Natural killer cell treated with Interleukin-12 subunit alpha and Interleukin-12 subunit beta and Interleukin-15 and Interleukin-18, amount 100 ng/mL, for 72 hours (primary cell): ENCODE measurements around the gene PHLDA1. TPM values are rescaled to one million over a fixed set of nuclear protein-coding genes. Genes with fewer than 3 reads are reported as not detected.
A peak's percentile ranks its signal among the peaks of the same experiment; 100 is the strongest.

Source experiments
- ATAC-seq, 2 donors: fragments of 150-1000 bp; cut with Tn5 transposase in 1 of 2; sonication (Bioruptor Pico), chemical (Tn5 transposase) in 1 of 2; 2 replicates each; pipeline ENCODE4 v1.10.0; 2021
- DNase-seq: peaks from one replicate; pipeline ENCODE4 v3.0.0; 2022; ENCODE audit warnings: low spot score
- H3K27ac Mint-ChIP-seq, 2 donors: 1 replicate in 1 of 2; 2 replicates in 1 of 2; pipeline ENCODE4 v1.8.0; 2022; ENCODE audit warnings: mixed read lengths in 2 of 2, mild to moderate bottlenecking in 1 of 2, moderate library complexity in 1 of 2
- H3K27me3 Mint-ChIP-seq, 2 donors: 1 replicate in 1 of 2; 2 replicates in 1 of 2; pipeline ENCODE4 v1.8.0; 2022; ENCODE audit warnings: mixed read lengths in 2 of 2
- H3K36me3 Mint-ChIP-seq: one replicate; pipeline ENCODE4 v1.8.0; 2022; ENCODE audit warnings: mixed read lengths
- H3K4me1 Mint-ChIP-seq, 2 donors: 1 replicate in 1 of 2; 2 replicates in 1 of 2; pipeline ENCODE4 v1.8.0; 2022; ENCODE audit warnings: low read depth in 2 of 2, mixed read lengths in 2 of 2, mild to moderate bottlenecking in 1 of 2
- H3K4me3 Mint-ChIP-seq: one replicate; pipeline ENCODE4 v1.8.0; 2022; ENCODE audit warnings: mixed read lengths
- H3K9me3 Mint-ChIP-seq: 2 replicates; pipeline ENCODE4 v1.8.0; 2022; ENCODE audit warnings: mixed read lengths
- total RNA-seq, 2 donors: library from RNA; stranded (reverse); gene quantifications; one replicate each; pipeline ENCODE4 v1.2.3, GENCODE V29; 2022

Gene PHLDA1
- 100 to 1,000 TPM in 1 of 2 donors, 10 to 100 TPM in 1; 62.0 to 153 TPM for total RNA-seq

- ATAC-seq (peak; percentile 87 to 88), DNase-seq (peak; percentile 99)
- Mint-ChIP-seq H3K4me3 (peak within 1 kb of the TSS; percentile 96), H3K9me3 (no peaks in the 10 kb centered on the region), H3K27me3 (no peaks in the 10 kb centered on the region), H3K27ac (peak within 1 kb of the TSS; percentile 99 to 100), H3K4me1 (peaks cover 36 to 65% of the 10 kb centered on the region in 2 donors), H3K36me3 (peaks cover 20% of the 10 kb centered on the region)
Measured at GRCh38 chr12:76031414-76032042, at the start of gene PHLDA1. TSS of gene PHLDA1 (minus strand) at chr12:76031776.

DNA sequence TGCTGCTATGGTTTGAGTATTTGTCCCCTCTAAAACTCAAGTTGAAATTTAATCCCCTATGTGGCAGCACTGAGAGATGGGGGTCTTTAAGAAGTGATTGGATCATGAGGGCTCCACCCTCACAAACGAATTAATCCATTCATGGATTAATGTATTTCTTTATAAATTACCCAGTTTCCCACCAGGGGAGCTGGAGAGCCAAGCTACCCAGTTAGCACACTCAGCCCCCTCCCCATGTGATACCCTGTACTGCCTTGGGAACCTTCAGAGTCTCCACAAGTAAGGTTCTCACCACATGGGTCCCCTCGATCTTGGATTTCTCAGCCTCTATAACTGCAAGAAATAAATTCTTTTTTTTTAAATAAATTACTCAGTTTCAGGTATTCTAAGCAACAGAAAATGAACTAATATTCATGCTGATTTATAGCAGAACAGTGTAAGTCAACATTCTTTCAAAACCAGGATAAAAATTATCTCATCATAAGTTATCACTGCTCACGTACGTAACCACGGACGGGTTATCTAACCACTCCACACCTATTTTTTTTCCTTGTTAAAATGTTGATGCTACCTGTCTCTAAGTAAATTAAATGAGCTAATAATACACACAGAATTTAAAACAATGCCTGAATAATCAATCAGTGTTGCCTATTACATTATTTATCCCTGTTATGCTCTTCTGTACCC, 49.3 kb upstream of the PHLDA1 start:
- peaks cover 44 to 53% of the 10 kb centered on the region in 2 donors for H3K4me1 Mint-ChIP-seq
- H3K4me3 Mint-ChIP-seq = peak overlapping the region; percentile 74
- no peak for ATAC-seq
- no peaks in the 10 kb centered on the region for H3K9me3 Mint-ChIP-seq
- H3K27ac Mint-ChIP-seq = no peak overlapping the region
- H3K36me3 Mint-ChIP-seq = peaks cover 28% of the 10 kb centered on the region
- no peak for DNase-seq
- no peaks in the 10 kb centered on the region for H3K27me3 Mint-ChIP-seq

GRCh38 chr12:76080017-76080728, 48.6 kb upstream of the PHLDA1 start:
- no peak for DNase-seq
- Mint-ChIP-seq H3K4me1 (peaks cover 38 to 47% of the 10 kb centered on the region in 2 donors), H3K27me3 (no peaks in the 10 kb centered on the region), H3K4me3 (no peak overlapping the region), H3K36me3 (peaks cover 28% of the 10 kb centered on the region), H3K27ac (no peak overlapping the region), H3K9me3 (no peaks in the 10 kb centered on the region)
- no peak for ATAC-seq

- ATAC-seq = no peak
- Mint-ChIP-seq H3K9me3 (no peaks in the 10 kb centered on the region), H3K36me3 (peaks cover 27% of the 10 kb centered on the region)
Measured at GRCh38 chr12:76078748-76079147, 47.2 kb upstream of the PHLDA1 start.

GRCh38 chr12:76075448-76075847, 43.9 kb upstream of the PHLDA1 start:
- no peaks in the 10 kb centered on the region for H3K9me3 Mint-ChIP-seq
- no peaks in the 10 kb centered on the region for H3K27me3 Mint-ChIP-seq
- no peak overlapping the region for H3K4me3 Mint-ChIP-seq
- H3K36me3 Mint-ChIP-seq = peaks cover 28% of the 10 kb centered on the region
- ATAC-seq = no peak
- no peak for DNase-seq
- peaks cover 37 to 45% of the 10 kb centered on the region in 2 donors for H3K4me1 Mint-ChIP-seq
- no peak overlapping the region for H3K27ac Mint-ChIP-seq

More at GRCh38 chr12:76078748-76079147, 47.2 kb upstream of the PHLDA1 start:
- Mint-ChIP-seq H3K27me3 (no peaks in the 10 kb centered on the region), H3K4me3 (no peak overlapping the region), H3K27ac (no peak overlapping the region), H3K4me1 (peaks cover 40 to 50% of the 10 kb centered on the region in 2 donors)
- no peak for DNase-seq

- DNase-seq = no peak
- peak in 1 of 2 donors; percentile 44 for ATAC-seq
- Mint-ChIP-seq H3K27ac (no peak overlapping the region), H3K4me3 (no peak overlapping the region), H3K9me3 (no peaks in the 10 kb centered on the region), H3K27me3 (no peaks in the 10 kb centered on the region), H3K36me3 (peaks cover 27% of the 10 kb centered on the region), H3K4me1 (peaks cover 35 to 43% of the 10 kb centered on the region in 2 donors)
Measured at GRCh38 chr12:76074701-76075336, 43.2 kb upstream of the PHLDA1 start.

DNA sequence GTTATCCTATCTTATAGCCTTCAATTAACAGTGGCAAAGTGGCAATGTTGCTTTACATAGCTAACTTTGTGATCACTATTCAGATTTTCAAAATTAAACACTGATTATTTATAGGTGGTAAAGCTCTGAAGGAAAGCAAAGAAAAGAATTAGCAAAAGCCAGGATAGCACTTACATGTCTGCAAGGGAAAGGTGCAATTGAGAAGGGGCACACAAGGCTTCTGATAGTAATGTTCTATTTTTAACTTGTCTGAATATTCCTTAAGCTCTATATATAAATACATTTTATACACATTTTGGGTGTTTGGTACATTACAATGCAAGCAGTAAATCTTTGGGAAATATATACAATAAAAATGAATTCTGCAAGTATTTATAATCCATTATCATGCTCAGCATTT, 42.0 kb upstream of the PHLDA1 start:
- H3K27ac Mint-ChIP-seq = peak overlapping the region in 1 of 2 donors; percentile 2

GRCh38 chr12:76072568-76072967, 41.0 kb upstream of the PHLDA1 start:
- no peaks in the 10 kb centered on the region for H3K9me3 Mint-ChIP-seq
- no peak for ATAC-seq
- H3K27ac Mint-ChIP-seq = no peak overlapping the region
- H3K4me1 Mint-ChIP-seq = peaks cover 25 to 41% of the 10 kb centered on the region in 2 donors
- peaks cover 35% of the 10 kb centered on the region for H3K36me3 Mint-ChIP-seq
- no peak overlapping the region for H3K4me3 Mint-ChIP-seq
- no peak for DNase-seq
- no peaks in the 10 kb centered on the region for H3K27me3 Mint-ChIP-seq

More for the DNA sequence above, 42.0 kb upstream of the PHLDA1 start:
- no peaks in the 10 kb centered on the region for H3K27me3 Mint-ChIP-seq
- ATAC-seq (no peak), DNase-seq (no peak)
- H3K36me3 Mint-ChIP-seq = peaks cover 32% of the 10 kb centered on the region
- no peak overlapping the region for H3K4me3 Mint-ChIP-seq
- H3K4me1 Mint-ChIP-seq = peaks cover 29 to 42% of the 10 kb centered on the region in 2 donors
- no peaks in the 10 kb centered on the region for H3K9me3 Mint-ChIP-seq

DNA sequence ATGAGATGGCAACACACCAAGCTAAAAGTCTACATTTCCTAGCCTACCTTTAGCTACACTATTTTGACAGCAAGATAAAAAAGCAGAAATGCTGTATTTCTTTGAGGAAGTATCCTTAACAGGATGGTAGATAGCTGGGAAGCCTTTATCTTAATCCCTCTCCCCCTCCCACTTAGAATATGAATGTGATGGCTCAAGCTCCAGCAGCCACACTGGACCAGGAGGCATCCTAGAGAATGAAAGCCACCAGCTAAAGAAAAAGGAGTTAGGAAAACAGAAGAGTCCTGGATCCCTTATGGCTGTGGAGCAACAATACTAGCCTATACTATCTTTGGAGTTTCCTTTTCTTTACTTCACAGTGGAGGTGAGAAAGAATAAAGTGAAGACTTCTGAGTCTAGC, 37.8 kb upstream of the PHLDA1 start:
- H3K27ac Mint-ChIP-seq = no peak overlapping the region
- no peak overlapping the region for H3K4me3 Mint-ChIP-seq

DNA sequence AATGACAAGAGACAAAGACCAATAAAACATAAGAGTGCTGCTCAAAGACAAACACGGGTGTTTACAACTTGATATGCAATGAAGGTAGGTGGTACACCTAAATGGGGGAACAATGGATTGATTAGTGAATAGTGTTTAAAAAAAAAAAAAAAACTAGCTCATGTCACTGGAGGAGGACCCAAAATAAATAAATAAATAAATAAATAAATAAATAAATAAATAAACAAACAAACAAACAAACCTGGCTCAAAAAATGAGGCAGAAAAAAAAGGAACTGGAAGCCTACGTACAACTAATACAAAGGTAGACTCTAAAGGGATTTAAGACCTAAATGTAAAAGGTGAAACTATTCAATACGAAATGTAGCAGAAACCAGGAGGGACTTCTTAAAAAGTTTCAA, 34.3 kb upstream of the PHLDA1 start:
- Mint-ChIP-seq H3K36me3 (peaks cover 65% of the 10 kb centered on the region), H3K9me3 (peaks cover 3% of the 10 kb centered on the region), H3K27me3 (no peaks in the 10 kb centered on the region), H3K4me1 (peaks cover 18 to 38% of the 10 kb centered on the region in 2 donors), H3K27ac (no peak overlapping the region), H3K4me3 (no peak overlapping the region)
- ATAC-seq (no peak), DNase-seq (no peak)

More for the DNA sequence above, 37.8 kb upstream of the PHLDA1 start:
- peaks cover 17 to 38% of the 10 kb centered on the region in 2 donors for H3K4me1 Mint-ChIP-seq
- ATAC-seq (no peak), DNase-seq (no peak)
- H3K36me3 Mint-ChIP-seq = peaks cover 58% of the 10 kb centered on the region
- peaks cover 3% of the 10 kb centered on the region for H3K9me3 Mint-ChIP-seq
- no peaks in the 10 kb centered on the region for H3K27me3 Mint-ChIP-seq

DNA sequence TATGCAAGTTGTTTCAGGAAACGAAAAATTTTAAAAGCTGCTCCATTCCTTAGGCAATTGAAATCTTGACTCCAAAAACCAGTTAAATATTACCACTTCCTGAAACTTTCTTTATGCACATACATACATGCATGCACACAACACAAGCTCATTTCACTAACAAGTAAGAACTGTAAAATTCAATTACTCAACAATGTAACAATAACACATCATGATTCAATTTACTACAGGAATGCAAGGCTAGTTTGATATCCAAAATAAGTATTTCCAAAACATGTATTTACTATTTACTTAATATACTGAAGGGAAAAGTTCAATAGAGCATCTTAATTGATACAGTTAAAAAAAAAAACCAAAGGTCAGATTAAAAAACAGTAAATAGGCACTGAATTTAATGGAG, 33.3 kb upstream of the PHLDA1 start:
- no peak for DNase-seq
- no peak overlapping the region for H3K27ac Mint-ChIP-seq
- peaks cover 3% of the 10 kb centered on the region for H3K9me3 Mint-ChIP-seq
- peaks cover 16 to 43% of the 10 kb centered on the region in 2 donors for H3K4me1 Mint-ChIP-seq
- no peaks in the 10 kb centered on the region for H3K27me3 Mint-ChIP-seq
- H3K4me3 Mint-ChIP-seq = no peak overlapping the region
- no peak for ATAC-seq
- H3K36me3 Mint-ChIP-seq = peaks cover 67% of the 10 kb centered on the region

DNA sequence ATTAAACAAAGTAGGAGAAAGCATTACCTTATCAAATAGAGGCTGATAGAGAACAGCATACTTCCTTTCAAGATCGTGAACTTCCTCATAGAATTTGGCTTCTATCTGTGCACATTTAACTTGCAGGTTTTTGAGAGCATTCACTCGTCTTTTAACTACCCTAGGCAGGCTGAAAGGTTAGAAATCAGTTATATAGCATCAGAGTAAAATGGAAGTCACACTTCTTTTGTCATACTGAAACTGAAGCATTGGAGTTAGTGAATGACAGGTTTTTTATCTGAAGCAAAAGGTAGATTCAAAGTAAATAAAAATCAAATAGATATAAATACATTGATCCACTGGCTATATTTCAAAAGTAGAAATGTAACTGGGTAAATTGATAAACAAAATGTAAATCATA, 28.5 kb upstream of the PHLDA1 start:
- ATAC-seq = peak in 1 of 2 donors; percentile 56
- peak overlapping the region; percentile 49 to 73 for H3K27ac Mint-ChIP-seq

GRCh38 chr12:76057326-76057725, 25.8 kb upstream of the PHLDA1 start:
- no peak for ATAC-seq
- Mint-ChIP-seq H3K4me1 (peaks cover 10 to 19% of the 10 kb centered on the region in 2 donors), H3K4me3 (no peak overlapping the region), H3K9me3 (no peaks in the 10 kb centered on the region), H3K27ac (no peak overlapping the region), H3K36me3 (peaks cover 41% of the 10 kb centered on the region), H3K27me3 (no peaks in the 10 kb centered on the region)
- no peak for DNase-seq

More for the DNA sequence above, 28.5 kb upstream of the PHLDA1 start:
- no peak for DNase-seq
- peaks cover 16 to 32% of the 10 kb centered on the region in 2 donors for H3K4me1 Mint-ChIP-seq
- no peak overlapping the region for H3K4me3 Mint-ChIP-seq
- peaks cover 63% of the 10 kb centered on the region for H3K36me3 Mint-ChIP-seq
- peaks cover under 1% of the 10 kb centered on the region for H3K9me3 Mint-ChIP-seq
- no peaks in the 10 kb centered on the region for H3K27me3 Mint-ChIP-seq
